H7 (cell line): ENCODE measurements around the gene SHISA9. TPM values are rescaled to one million over a fixed set of nuclear protein-coding genes. Genes with fewer than 3 reads are reported as not detected.

Experiments used
- DNase-seq: peaks from one replicate; pipeline ENCODE4 v3.0.0; 2012
- H3K27me3 ChIP-seq: 2 replicates; pipeline ENCODE4 v1.6.0; 2011; ENCODE audit warnings: mild to moderate bottlenecking, low read length; ENCODE audit not compliant: control insufficient read depth, insufficient read depth
- H3K36me3 ChIP-seq: replicated peaks from 2 replicates; pipeline ENCODE4 v1.5.1; 2011; ENCODE audit warnings: low read length; ENCODE audit not compliant: control insufficient read depth, insufficient read depth
- H3K4me3 ChIP-seq: 2 replicates; pipeline ENCODE4 v1.5.1; 2011; ENCODE audit warnings: low read depth, mild to moderate bottlenecking, control low read depth, low read length, moderate library complexity; ENCODE audit not compliant: insufficient read depth
- total RNA-seq: library from RNA; depleted of rRNA; stranded (reverse); fragments of >200 nt; shearing (Covaris generic); gene quantifications from 2 replicates; pipeline ENCODE4 v1.2.3, GENCODE V29; 2014

SHISA9 gene
- total RNA-seq, 1 experiment from 2014 or later: 7.7 TPM

GRCh38 chr16:13070268-13070667, 168.9 kb downstream of the SHISA9 start:
- Histone ChIP-seq H3K36me3 (no peaks in the 10 kb centered on the region), H3K4me3 (no peak overlapping the region), H3K27me3 (no peaks in the 10 kb centered on the region)
- DNase-seq: peak; percentile 78

DNA sequence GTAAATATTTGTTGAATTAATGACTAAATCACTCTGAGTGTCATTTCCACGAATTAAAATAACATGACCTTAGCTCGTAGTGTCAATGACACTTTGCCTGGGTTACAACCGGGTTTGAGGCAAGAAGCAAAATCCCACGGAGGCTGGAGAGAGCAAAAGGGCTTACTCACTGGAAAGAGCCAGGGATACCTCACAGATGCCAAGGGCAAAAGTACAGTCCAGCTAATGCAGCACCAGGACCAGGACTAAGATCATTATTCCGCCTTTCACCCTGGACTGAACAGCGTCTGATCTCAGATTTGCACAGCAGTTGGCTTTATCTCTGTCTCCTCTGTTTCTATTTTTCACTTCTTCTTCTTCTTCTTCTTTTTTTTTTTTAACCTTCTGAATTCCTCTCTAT, 175.5 kb downstream of the SHISA9 start:
- Histone ChIP-seq H3K36me3 (no peaks in the 10 kb centered on the region), H3K4me3 (no peak overlapping the region), H3K27me3 (no peaks in the 10 kb centered on the region)
- DNase-seq: no peak

- Histone ChIP-seq H3K4me3 (no peak overlapping the region), H3K36me3 (no peaks in the 10 kb centered on the region), H3K27me3 (no peaks in the 10 kb centered on the region)
- no peak for DNase-seq
Measured at GRCh38 chr16:13077816-13078215, 176.4 kb downstream of the SHISA9 start.

DNA sequence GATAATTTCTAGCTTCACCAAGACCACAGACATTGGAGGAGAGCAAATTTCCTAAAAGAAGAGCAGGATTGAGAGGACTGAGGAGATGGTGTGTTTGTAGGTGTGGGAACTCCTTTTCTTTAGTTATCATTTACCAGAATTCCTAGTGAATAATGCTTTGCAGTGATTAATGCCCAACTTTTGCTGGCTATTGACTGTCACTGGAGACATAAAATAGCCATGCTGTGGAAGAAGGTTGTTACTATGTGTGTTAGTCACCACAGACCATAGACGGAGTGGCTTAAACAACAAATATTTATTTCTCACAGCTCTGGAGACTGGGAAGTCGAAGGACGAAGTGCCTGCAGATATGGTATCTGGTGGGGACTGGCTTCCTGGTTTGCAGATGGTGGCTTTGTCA, 179.1 kb downstream of the SHISA9 start:
- H3K36me3 ChIP-seq: no peaks in the 10 kb centered on the region
- no peak for DNase-seq
- no peaks in the 10 kb centered on the region for H3K27me3 ChIP-seq
- H3K4me3 ChIP-seq: no peak overlapping the region

DNA sequence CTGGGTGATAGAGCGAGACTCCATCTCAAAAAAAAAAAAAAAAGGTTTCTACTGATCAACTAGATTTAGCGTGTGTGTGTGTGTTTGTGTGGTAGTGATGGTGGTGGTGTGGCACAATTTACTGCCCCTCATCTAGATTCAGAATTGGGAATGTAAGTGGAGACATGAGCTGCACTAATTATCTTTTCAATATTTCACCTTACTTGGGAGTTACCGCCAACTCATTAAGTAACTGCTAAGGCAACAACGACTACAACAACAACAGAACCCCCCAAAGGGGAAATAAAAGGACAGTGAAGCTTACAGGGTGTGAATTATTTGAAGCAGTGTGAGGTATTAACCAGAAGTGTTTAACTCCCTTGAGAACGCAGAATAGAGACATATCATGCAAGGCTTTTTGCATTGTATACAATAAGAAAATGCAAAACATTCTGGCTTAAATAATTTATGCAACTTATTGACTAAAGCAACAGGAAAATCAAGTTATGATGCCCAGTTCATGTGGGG, 180.5 kb downstream of the SHISA9 start:
- no peak for DNase-seq
- no peaks in the 10 kb centered on the region for H3K36me3 ChIP-seq

GRCh38 chr16:13083681-13084080, 182.3 kb downstream of the SHISA9 start:
- no peaks in the 10 kb centered on the region for H3K27me3 ChIP-seq
- no peak for DNase-seq
- H3K4me3 ChIP-seq: no peak overlapping the region
- H3K36me3 ChIP-seq: no peaks in the 10 kb centered on the region

More for the DNA sequence above, 180.5 kb downstream of the SHISA9 start:
- H3K27me3 ChIP-seq: no peaks in the 10 kb centered on the region
- H3K4me3 ChIP-seq: no peak overlapping the region

GRCh38 chr16:13084331-13084730, 182.9 kb downstream of the SHISA9 start:
- Histone ChIP-seq H3K36me3 (no peaks in the 10 kb centered on the region), H3K27me3 (no peaks in the 10 kb centered on the region), H3K4me3 (no peak overlapping the region)
- DNase-seq: no peak

GRCh38 chr16:13093661-13094060, 192.3 kb downstream of the SHISA9 start:
- peak; percentile 12 for DNase-seq
- H3K4me3 ChIP-seq: no peak overlapping the region
- no peaks in the 10 kb centered on the region for H3K27me3 ChIP-seq
- H3K36me3 ChIP-seq: no peaks in the 10 kb centered on the region

GRCh38 chr16:13095061-13095460, 193.7 kb downstream of the SHISA9 start:
- DNase-seq: no peak
- H3K36me3 ChIP-seq: no peaks in the 10 kb centered on the region
- no peaks in the 10 kb centered on the region for H3K27me3 ChIP-seq

GRCh38 chr16:13098536-13098935, 197.1 kb downstream of the SHISA9 start:
- Histone ChIP-seq H3K4me3 (no peak overlapping the region), H3K36me3 (no peaks in the 10 kb centered on the region), H3K27me3 (no peaks in the 10 kb centered on the region)
- no peak for DNase-seq

More at GRCh38 chr16:13095061-13095460, 193.7 kb downstream of the SHISA9 start:
- H3K4me3 ChIP-seq: no peak overlapping the region

GRCh38 chr16:13099822-13100221, 198.4 kb downstream of the SHISA9 start:
- H3K4me3 ChIP-seq: no peak overlapping the region
- no peaks in the 10 kb centered on the region for H3K36me3 ChIP-seq
- peak; percentile 13 for DNase-seq
- H3K27me3 ChIP-seq: no peaks in the 10 kb centered on the region

GRCh38 chr16:13100970-13101369, 199.6 kb downstream of the SHISA9 start:
- no peaks in the 10 kb centered on the region for H3K27me3 ChIP-seq
- no peak for DNase-seq
- no peak overlapping the region for H3K4me3 ChIP-seq
- no peaks in the 10 kb centered on the region for H3K36me3 ChIP-seq

DNA sequence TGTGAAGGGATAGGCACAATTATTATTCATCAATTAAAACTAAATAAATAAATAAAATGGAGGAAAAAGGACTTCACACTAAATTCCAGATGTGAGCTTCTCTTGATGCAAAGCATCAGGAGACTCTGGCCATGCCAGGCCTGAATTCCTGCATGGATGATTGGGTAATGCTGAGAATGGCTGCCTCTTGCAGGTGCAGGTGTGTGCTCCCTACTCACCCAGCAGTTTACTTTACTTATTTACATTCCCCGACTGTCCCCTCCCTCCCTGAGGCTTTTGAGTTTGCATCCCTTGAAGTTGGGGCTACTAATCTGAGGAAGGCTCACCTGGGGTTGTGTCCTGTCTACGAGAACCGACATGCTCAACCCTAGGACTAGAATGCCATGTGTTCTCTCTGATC, 200.4 kb downstream of the SHISA9 start:
- Histone ChIP-seq H3K4me3 (no peak overlapping the region), H3K27me3 (no peaks in the 10 kb centered on the region), H3K36me3 (no peaks in the 10 kb centered on the region)
- no peak for DNase-seq

DNA sequence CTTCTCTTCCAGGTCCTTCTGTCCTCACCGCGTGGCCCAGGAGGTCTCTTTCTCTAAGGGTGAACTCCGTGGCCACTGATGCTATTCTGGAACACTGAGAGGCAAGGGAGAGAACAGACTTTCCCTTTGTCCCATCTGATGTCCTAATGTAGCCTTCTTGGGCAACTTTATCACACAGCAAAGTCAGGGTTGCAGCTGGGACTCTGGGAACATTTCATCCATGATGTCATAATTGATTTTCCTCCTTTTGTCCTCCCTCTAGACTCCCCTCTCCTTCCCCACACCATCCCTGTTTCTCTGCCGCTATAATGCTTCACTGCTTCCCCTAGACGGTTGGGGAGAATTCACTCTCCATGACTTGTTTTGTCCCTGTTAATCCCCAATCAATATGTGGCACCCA, 201.0 kb downstream of the SHISA9 start:
- no peaks in the 10 kb centered on the region for H3K27me3 ChIP-seq
- H3K4me3 ChIP-seq: no peak overlapping the region
- no peaks in the 10 kb centered on the region for H3K36me3 ChIP-seq
- DNase-seq: no peak

GRCh38 chr16:13103831-13104530, 202.6 kb downstream of the SHISA9 start:
- Histone ChIP-seq H3K4me3 (no peak overlapping the region), H3K27me3 (no peaks in the 10 kb centered on the region), H3K36me3 (no peaks in the 10 kb centered on the region)
- no peak for DNase-seq
